MCF 10A (cell line): ENCODE data around the gene EXOG. TPM values are rescaled to one million over a fixed set of nuclear protein-coding genes. Genes with fewer than 3 reads are reported as not detected.

Experiments used
- BruUV-seq: library from RNA; stranded (reverse); fragments of 400-500 nt; replicated peaks from 2 replicates; lab custom pipeline; 2021; lab: Mats Ljungman, UMichigan
- CTCF ChIA-PET: fragments of 300-600 bp; sonication (Branson Sonifier 250); formaldehyde crosslinking; extraction: SDS; loops from one replicate; lab custom pipeline; 2021; ENCODE audit warnings: antibody characterized with exemption, inconsistent platforms; lab: Yijun Ruan, JAX
- POLR2A ChIA-PET: fragments of 300-600, 350-650 bp; sonication (Branson Sonifier 250); formaldehyde crosslinking; extraction: SDS; loops from one replicate; lab custom pipeline; 2020; ENCODE audit warnings: antibody characterized with exemption, inconsistent platforms; lab: Yijun Ruan, JAX
- DNase-seq: peaks from one replicate; pipeline ENCODE4 v3.0.0-alpha.2; 2018; ENCODE audit not compliant: unreplicated experiment
- H3K27ac Mint-ChIP-seq: one replicate; pipeline ENCODE4 v1.8.0; 2022; ENCODE audit warnings: mild to moderate bottlenecking, low read depth, mixed read lengths; ENCODE audit not compliant: unreplicated experiment
- H3K27me3 Mint-ChIP-seq: one replicate; pipeline ENCODE4 v1.8.0; 2022; ENCODE audit warnings: mixed read lengths; ENCODE audit not compliant: insufficient read depth, unreplicated experiment
- H3K36me3 Mint-ChIP-seq: one replicate; pipeline ENCODE4 v1.8.0; 2022; ENCODE audit warnings: mild to moderate bottlenecking, moderate library complexity, mixed read lengths; ENCODE audit not compliant: insufficient read depth, unreplicated experiment
- H3K4me1 Mint-ChIP-seq: one replicate; pipeline ENCODE4 v1.8.0; 2022; ENCODE audit warnings: mixed read lengths; ENCODE audit not compliant: insufficient read depth, unreplicated experiment
- H3K4me3 Mint-ChIP-seq: one replicate; pipeline ENCODE4 v1.8.0; 2022; ENCODE audit warnings: mild to moderate bottlenecking, moderate library complexity, mixed read lengths; ENCODE audit not compliant: unreplicated experiment
- H3K9me3 Mint-ChIP-seq: one replicate; pipeline ENCODE4 v1.8.0; 2022; ENCODE audit warnings: mixed read lengths; ENCODE audit not compliant: unreplicated experiment
- CTCF ChIP-seq: fragments of 200-600 bp; IDR thresholded peaks from one replicate; pipeline ENCODE4 v1.8.0; 2022; ENCODE audit warnings: antibody characterized with exemption, mild to moderate bottlenecking; ENCODE audit not compliant: unreplicated experiment
- intact Hi-C: fragments of 100-400 bp; cut with micrococcal nuclease; formaldehyde crosslinking; loops from 2 replicates; pipeline ENCODE4 v1.14.1; 2022
- total RNA-seq: library from RNA; stranded (reverse); gene quantifications from 2 replicates; pipeline ENCODE4 v1.2.3, GENCODE V29; 2022

The EXOG gene
- total RNA-seq, 1 experiment from 2014 or later: 17.5 TPM

- H3K27me3 Mint-ChIP-seq: no peaks in the 10 kb centered on the region
- CTCF ChIA-PET: interaction anchor here (0.6 to 1.7 kb wide), 6 partner anchors 15 to 190 kb away, joined by 3 to 12 read pairs (median 4); partner anchors contain the start of gene XYLB
- H3K4me3 Mint-ChIP-seq: no peak overlapping the region
- no peak for DNase-seq
- no TSS peak for BruUV-seq
- H3K4me1 Mint-ChIP-seq: no peaks in the 10 kb centered on the region
- H3K27ac Mint-ChIP-seq: no peak overlapping the region
- intact Hi-C loops: no loop called here
- no peaks in the 10 kb centered on the region for H3K36me3 Mint-ChIP-seq
- H3K9me3 Mint-ChIP-seq: peaks cover 32% of the 10 kb centered on the region
- POLR2A ChIA-PET: interaction anchor here (1.3 kb wide), 1 partner anchor 10 kb away, joined by 6 read pairs; no protein-coding TSS in a partner anchor
- no peak for TF ChIP-seq CTCF
Observed at GRCh38 chr3:38465588-38466154, 30.5 kb upstream of the EXOG start.

- intact Hi-C loops: no loop called here
- Mint-ChIP-seq H3K27me3 (no peaks in the 10 kb centered on the region), H3K9me3 (peaks cover 33% of the 10 kb centered on the region), H3K4me3 (no peak overlapping the region), H3K27ac (no peak overlapping the region), H3K36me3 (no peaks in the 10 kb centered on the region), H3K4me1 (no peaks in the 10 kb centered on the region)
- BruUV-seq: no TSS peak
- POLR2A ChIA-PET: no interaction called here
- CTCF ChIA-PET: interaction anchor here (0.6 to 6.3 kb wide), 4 partner anchors 12 to 170 kb away, joined by 5 to 45 read pairs (median 18); partner anchors contain the start of genes EXOG and XYLB
- DNase-seq: no peak
- TF ChIP-seq CTCF: no peak
Observed at GRCh38 chr3:38468765-38469164, 27.4 kb upstream of the EXOG start.

GRCh38 chr3:38469852-38470251 lies 26.3 kb upstream of the EXOG start:
- DNase-seq: no peak
- TF ChIP-seq CTCF: no peak
- CTCF ChIA-PET: interaction anchor here (0.8 to 6.3 kb wide), 5 partner anchors 11 to 343 kb away, joined by 3 to 45 read pairs (median 6); partner anchors contain the start of genes EXOG and XYLB
- peaks cover 33% of the 10 kb centered on the region for H3K9me3 Mint-ChIP-seq
- H3K36me3 Mint-ChIP-seq: no peaks in the 10 kb centered on the region
- H3K27me3 Mint-ChIP-seq: no peaks in the 10 kb centered on the region
- BruUV-seq: no TSS peak
- H3K27ac Mint-ChIP-seq: no peak overlapping the region
- no peak overlapping the region for H3K4me3 Mint-ChIP-seq
- POLR2A ChIA-PET: interaction anchor here (0.7 kb wide), 1 partner anchor 10 kb away, joined by 5 read pairs; no protein-coding TSS in a partner anchor
- no peaks in the 10 kb centered on the region for H3K4me1 Mint-ChIP-seq
- intact Hi-C loops: no loop called here

GRCh38 chr3:38471260-38471857 lies 24.8 kb upstream of the EXOG start:
- TF ChIP-seq CTCF: no peak
- ChIA-PET CTCF (interaction anchor here (0.9 to 6.3 kb wide), 7 partner anchors 9 to 224 kb away, joined by 3 to 45 read pairs (median 4); partner anchors contain the start of gene XYLB), POLR2A (interaction anchor here (0.8 kb wide), 1 partner anchor 19 kb away, joined by 3 read pairs; no protein-coding TSS in a partner anchor)
- no peaks in the 10 kb centered on the region for H3K27me3 Mint-ChIP-seq
- no peaks in the 10 kb centered on the region for H3K36me3 Mint-ChIP-seq
- H3K9me3 Mint-ChIP-seq: peaks cover 20% of the 10 kb centered on the region
- H3K4me1 Mint-ChIP-seq: no peaks in the 10 kb centered on the region
- H3K27ac Mint-ChIP-seq: no peak overlapping the region
- DNase-seq: no peak
- intact Hi-C loops: no loop called here
- no TSS peak for BruUV-seq
- H3K4me3 Mint-ChIP-seq: no peak overlapping the region
